NB4 (cell line): ENCODE results near the gene FAM47E.

Experiments
- DNase-seq: peaks from one replicate; pipeline ENCODE4 v3.0.0; 2010; ENCODE audit warnings: low read depth
- H3K4me3 ChIP-seq: one replicate; pipeline ENCODE4 v1.5.1; 2011; ENCODE audit warnings: mild to moderate bottlenecking, low read depth, low read length, moderate library complexity
- CTCF ChIP-seq: IDR thresholded peaks from one replicate; pipeline ENCODE4 v1.5.1; 2012; ENCODE audit warnings: low read depth, low read length
- MAX ChIP-seq: IDR thresholded peaks from 2 replicates; pipeline ENCODE4 v1.6.1; 2011; ENCODE audit warnings: low read depth, low read length
- MYC ChIP-seq: IDR thresholded peaks from 2 replicates; pipeline ENCODE4 v1.6.1; 2011; ENCODE audit warnings: low read depth, low read length
- POLR2A ChIP-seq: IDR thresholded peaks from 2 replicates; pipeline ENCODE4 v1.6.1; 2011; ENCODE audit warnings: mild to moderate bottlenecking; ENCODE audit not compliant: insufficient read length; ENCODE audit errors: extremely low read depth

The FAM47E gene

GRCh38 chr4:76292730-76293129, 41.2 kb downstream of the FAM47E start:
- H3K4me3 ChIP-seq: no peak overlapping the region
- no peak for TF ChIP-seq CTCF
- no peak for TF ChIP-seq MAX
- no peak for TF ChIP-seq POLR2A
- TF ChIP-seq MYC: no peak
- no peak for DNase-seq

GRCh38 chr4:76293772-76294171, 42.3 kb downstream of the FAM47E start:
- no peak for DNase-seq
- TF ChIP-seq POLR2A (no peak), MAX (no peak), CTCF (no peak), MYC (no peak)
- no peak overlapping the region for H3K4me3 ChIP-seq

GRCh38 chr4:76296286-76296820, 44.8 kb downstream of the FAM47E start:
- peak; percentile 48 for DNase-seq
- no peak overlapping the region for H3K4me3 ChIP-seq
- TF ChIP-seq POLR2A (no peak), CTCF (no peak), MAX (no peak), MYC (no peak)

- no peak overlapping the region for H3K4me3 ChIP-seq
- no peak for TF ChIP-seq MAX
- no peak for TF ChIP-seq CTCF
- TF ChIP-seq POLR2A: no peak
- TF ChIP-seq MYC: no peak
- no peak for DNase-seq
Observed at GRCh38 chr4:76298227-76298626, 46.7 kb downstream of the FAM47E start.

GRCh38 chr4:76300012-76300411, 48.5 kb downstream of the FAM47E start:
- TF ChIP-seq MAX: no peak
- no peak for TF ChIP-seq MYC
- TF ChIP-seq CTCF: no peak
- no peak overlapping the region for H3K4me3 ChIP-seq
- DNase-seq: peak; percentile 40

- no peak overlapping the region for H3K4me3 ChIP-seq
- TF ChIP-seq MAX (no peak), MYC (no peak), POLR2A (no peak), CTCF (no peak)
- peak; percentile 91 for DNase-seq
Observed at GRCh38 chr4:76301068-76301774, 49.7 kb downstream of the FAM47E start.
